Epithelial cell of proximal tubule (primary cell): Measurements from ENCODE around the gene NLGN1. TPM values are rescaled to one million over a fixed set of nuclear protein-coding genes. Genes with fewer than 3 reads are reported as not detected.
"Not testable (repeated sequence)": the region's sequence is repeated elsewhere in the genome, so short reads cannot be mapped to it uniquely, and the experiment has no call there.

ENCODE experiments used
- DNase-seq: peaks from one replicate; pipeline ENCODE4 v3.0.0-alpha.2; 2011; ENCODE audit warnings: low read depth
- H3K4me3 ChIP-seq: 2 replicates; pipeline ENCODE4 v1.5.1; 2011; ENCODE audit warnings: low read depth, mild to moderate bottlenecking, low read length
- total RNA-seq: library from RNA; depleted of rRNA; stranded (reverse); fragments of >200 nt; gene quantifications from 2 replicates; pipeline ENCODE4 v1.2.3, GENCODE V29; 2015
- TF ChIP-seq, protein P1 (sequence below): conservative IDR thresholded peaks from 2 replicates; pipeline ENCODE4 v1.5.1; 2012; ENCODE audit warnings: low read depth, mild to moderate bottlenecking, low read length

The NLGN1 gene
- 1.4 and 1.9 TPM in 2 replicates for total RNA-seq

DNA sequence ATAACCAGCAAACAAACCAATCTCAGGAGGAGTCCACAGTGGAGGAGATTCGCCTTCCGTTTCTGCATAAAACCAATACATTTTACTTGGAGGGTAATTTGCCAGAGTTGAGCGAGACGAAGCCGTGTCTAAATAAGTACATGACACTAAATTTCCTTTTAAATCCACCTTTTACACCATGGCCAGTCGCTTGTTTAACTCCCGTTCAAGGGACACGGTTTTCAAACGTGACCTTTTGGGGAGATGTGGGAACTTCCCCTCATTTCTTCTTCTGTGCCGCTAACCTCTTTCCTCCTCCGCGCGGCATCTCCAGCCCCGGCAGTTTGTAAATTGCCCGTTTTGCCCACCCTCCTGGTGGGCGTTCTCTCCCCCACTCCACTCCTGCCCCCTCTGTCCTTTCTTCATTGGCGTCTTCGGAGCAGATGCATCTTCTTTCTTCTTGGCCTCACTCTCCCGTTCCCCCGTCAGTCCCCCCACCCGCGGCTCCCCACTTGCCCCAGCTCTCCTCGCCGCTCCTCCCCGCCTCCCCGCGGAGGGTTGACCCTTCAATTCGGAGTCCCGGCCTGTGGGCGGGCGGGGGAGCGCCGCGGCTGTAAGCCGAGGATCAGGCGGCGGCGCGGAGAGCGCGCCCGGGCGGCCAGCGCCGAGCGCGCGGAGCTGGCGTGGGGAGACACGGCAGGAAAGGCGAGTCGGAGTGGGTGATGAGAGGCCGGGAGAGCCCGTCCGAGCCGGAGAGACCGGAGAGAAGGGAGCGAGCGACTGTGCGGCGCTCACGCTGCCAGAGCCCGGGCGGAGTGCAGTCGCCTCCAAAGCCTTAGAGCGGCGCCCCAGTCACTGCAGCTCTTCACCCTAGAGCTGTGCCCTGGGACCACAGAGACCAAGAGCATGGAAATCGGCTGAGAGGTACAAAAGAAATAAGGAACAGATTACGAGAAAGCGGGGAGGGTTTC is at the start of gene NLGN1:
TSS of gene NLGN1 (plus strand) at position 584 of the 950 bp plus-strand sequence.
- TF ChIP-seq, protein P1, sequence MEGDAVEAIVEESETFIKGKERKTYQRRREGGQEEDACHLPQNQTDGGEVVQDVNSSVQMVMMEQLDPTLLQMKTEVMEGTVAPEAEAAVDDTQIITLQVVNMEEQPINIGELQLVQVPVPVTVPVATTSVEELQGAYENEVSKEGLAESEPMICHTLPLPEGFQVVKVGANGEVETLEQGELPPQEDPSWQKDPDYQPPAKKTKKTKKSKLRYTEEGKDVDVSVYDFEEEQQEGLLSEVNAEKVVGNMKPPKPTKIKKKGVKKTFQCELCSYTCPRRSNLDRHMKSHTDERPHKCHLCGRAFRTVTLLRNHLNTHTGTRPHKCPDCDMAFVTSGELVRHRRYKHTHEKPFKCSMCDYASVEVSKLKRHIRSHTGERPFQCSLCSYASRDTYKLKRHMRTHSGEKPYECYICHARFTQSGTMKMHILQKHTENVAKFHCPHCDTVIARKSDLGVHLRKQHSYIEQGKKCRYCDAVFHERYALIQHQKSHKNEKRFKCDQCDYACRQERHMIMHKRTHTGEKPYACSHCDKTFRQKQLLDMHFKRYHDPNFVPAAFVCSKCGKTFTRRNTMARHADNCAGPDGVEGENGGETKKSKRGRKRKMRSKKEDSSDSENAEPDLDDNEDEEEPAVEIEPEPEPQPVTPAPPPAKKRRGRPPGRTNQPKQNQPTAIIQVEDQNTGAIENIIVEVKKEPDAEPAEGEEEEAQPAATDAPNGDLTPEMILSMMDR, result peak; percentile 41
- DNase-seq, result no peak
- H3K4me3 ChIP-seq, result peak within 1 kb of the TSS; percentile 83

GRCh38 chr3:173351886-173352285 is 45.7 kb upstream of the NLGN1 start:
- no peak for DNase-seq
- H3K4me3 ChIP-seq, result no peak overlapping the region
- TF ChIP-seq, protein P1, result no peak

DNA sequence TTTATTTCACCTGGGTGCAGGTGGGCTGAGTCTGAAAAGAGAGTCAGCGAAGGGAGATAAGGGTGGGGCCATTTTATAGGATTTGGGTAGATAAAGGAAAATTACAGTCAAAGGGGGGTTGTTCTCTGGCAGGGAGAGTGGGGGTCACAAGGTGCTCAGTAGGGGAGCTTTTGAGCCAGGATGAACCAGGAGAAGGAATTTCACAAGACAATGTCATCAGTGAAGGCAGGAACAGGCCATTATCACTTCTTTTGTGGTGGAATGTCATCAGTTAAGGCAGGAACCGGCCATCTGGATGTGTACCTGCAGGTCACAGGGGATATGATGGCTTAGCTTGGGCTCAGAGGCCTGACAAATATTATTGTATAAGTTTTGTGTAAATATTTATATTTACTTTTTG is 44.4 kb upstream of the NLGN1 start:
- H3K4me3 ChIP-seq, DNase-seq: not testable (repeated sequence)

DNA sequence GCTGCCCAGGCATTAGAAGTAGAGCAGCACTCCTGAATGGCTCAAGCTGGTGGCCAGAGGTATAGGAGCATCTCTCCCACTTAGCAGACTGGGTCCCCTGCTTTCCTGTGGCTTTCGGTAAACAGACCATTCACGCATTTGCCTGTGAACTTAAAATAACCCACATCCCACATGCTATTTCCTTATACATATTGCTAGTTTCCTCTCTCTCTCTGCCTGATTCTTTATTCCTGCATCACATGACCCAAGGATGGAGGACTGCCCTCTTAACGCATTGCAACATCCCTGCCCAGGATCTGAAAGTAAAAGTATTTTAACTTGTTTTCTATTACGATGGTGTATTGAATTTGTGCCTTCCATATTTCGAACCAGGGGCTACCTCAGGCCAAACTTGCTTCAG is 43.4 kb upstream of the NLGN1 start:
- TF ChIP-seq, protein P1, result no peak
- DNase-seq, result no peak
- no peak overlapping the region for H3K4me3 ChIP-seq

DNA sequence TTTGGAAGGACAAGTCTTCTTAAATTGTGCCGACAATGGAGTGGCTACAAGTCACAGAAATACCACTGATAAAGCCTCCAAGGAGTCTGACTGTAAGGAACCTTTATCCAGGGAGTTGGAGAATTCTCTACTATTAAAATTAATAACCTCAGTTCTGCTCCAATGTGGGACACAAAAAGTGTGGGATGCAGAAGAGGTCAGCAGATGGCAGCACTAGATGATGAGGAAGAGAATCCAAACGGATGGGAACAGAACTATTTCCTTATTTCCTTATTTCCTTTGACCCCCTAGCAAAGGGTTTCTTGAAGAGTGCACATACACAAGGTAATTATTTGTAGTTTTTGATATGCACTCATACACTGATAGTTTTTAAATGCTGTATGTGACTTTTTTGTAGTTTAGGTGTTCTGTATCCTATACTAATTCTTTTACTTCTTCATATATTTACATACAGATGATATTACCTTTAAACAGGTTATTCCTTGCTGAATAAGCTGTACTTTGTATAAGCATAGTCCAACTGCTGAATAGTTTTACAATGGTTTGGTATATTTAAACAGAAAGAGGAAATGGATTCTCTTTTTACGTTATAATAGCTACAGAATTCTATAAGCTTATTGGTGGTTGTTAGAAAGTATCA is 25.6 kb upstream of the NLGN1 start:
- TF ChIP-seq, protein P1, result peak; percentile 77
- no peak for DNase-seq
- H3K4me3 ChIP-seq, result no peak overlapping the region

DNA sequence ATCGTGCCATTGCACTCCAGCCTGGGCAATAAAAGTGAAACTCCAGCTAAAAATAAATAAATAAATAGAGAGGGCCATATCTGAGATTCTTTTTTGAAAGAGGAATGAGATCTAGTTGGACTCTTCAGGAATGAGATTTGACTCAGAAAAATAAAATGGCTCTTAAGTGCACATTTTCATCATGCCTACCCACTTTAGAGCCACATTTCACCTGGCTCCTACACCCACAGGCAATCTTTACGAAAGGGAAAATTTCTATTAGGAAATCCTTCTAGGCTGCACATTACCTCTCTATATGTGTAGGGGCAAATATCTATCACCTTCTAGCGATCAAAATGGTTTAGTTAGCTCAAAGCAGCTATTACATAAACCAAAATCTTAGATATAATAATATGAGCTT is 16.9 kb upstream of the NLGN1 start:
- H3K4me3 ChIP-seq, result no peak overlapping the region
- DNase-seq, result no peak
- TF ChIP-seq, protein P1, result no peak

GRCh38 chr3:173381936-173382335 is 15.6 kb upstream of the NLGN1 start:
- not testable (repeated sequence) for H3K4me3 ChIP-seq, DNase-seq

DNA sequence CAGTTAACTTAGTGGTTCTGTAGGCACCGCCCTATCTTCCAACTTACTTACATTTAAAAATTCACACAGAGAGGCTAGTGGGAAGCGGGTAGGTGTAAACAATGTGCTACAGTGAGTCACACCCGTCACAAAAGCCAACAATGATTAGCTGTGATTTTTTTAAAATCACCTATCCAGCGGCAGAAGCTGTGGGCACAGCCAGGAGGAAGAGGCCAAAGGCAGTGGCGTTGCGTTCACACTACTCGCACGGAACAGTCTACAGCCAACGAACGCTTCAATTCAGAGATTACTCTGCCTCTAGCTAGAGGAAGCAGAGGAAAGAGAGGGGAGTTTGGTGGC is 2.5 kb upstream of the NLGN1 start:
- DNase-seq, result peak; percentile 74
- TF ChIP-seq, protein P1, result no peak

More for the DNA sequence above, 2.5 kb upstream of the NLGN1 start:
- peak overlapping the region; percentile 83 for H3K4me3 ChIP-seq
